Calu3 (cell line): ENCODE measurements around the gene CPA1. TPM values are rescaled to one million over a fixed set of nuclear protein-coding genes. Genes with fewer than 3 reads are reported as not detected.

Source experiments
- BruUV-seq: library from RNA; stranded (reverse); fragments of 400-500 nt; replicated peaks from 2 replicates; lab custom pipeline; 2021; lab: Mats Ljungman, UMichigan
- CTCF ChIA-PET: fragments of 300-600 bp; sonication (Branson Sonifier 250); formaldehyde crosslinking; loops from one replicate; lab custom pipeline; 2022; ENCODE audit warnings: antibody characterized with exemption; lab: Charles Lee
- DNase-seq: peaks from one replicate; pipeline ENCODE4 v3.0.0; 2022
- H3K27ac Mint-ChIP-seq: one replicate; pipeline ENCODE4 v1.8.0; 2022; ENCODE audit warnings: mixed read lengths; ENCODE audit not compliant: unreplicated experiment
- H3K27me3 Mint-ChIP-seq: one replicate; pipeline ENCODE4 v1.8.0; 2022; ENCODE audit warnings: mixed read lengths; ENCODE audit not compliant: unreplicated experiment
- H3K36me3 Mint-ChIP-seq: one replicate; pipeline ENCODE4 v1.8.0; 2022; ENCODE audit warnings: mild to moderate bottlenecking, moderate library complexity, mixed read lengths; ENCODE audit not compliant: insufficient read depth, unreplicated experiment
- H3K4me1 Mint-ChIP-seq: one replicate; pipeline ENCODE4 v1.8.0; 2022; ENCODE audit warnings: mild to moderate bottlenecking, low read depth, mixed read lengths; ENCODE audit not compliant: unreplicated experiment
- H3K4me3 Mint-ChIP-seq: one replicate; pipeline ENCODE4 v1.8.0; 2022; ENCODE audit warnings: mild to moderate bottlenecking, low read depth, moderate library complexity, mixed read lengths; ENCODE audit not compliant: unreplicated experiment
- H3K9me3 Mint-ChIP-seq: one replicate; pipeline ENCODE4 v1.8.0; 2022; ENCODE audit warnings: low read depth, mixed read lengths; ENCODE audit not compliant: unreplicated experiment
- CTCF ChIP-seq: fragments of 200-600 bp; IDR thresholded peaks from one replicate; pipeline ENCODE4 v1.8.0; 2022; ENCODE audit warnings: antibody characterized with exemption; ENCODE audit not compliant: unreplicated experiment
- intact Hi-C: fragments of 100-400 bp; cut with micrococcal nuclease; formaldehyde crosslinking; loops from one replicate; pipeline ENCODE4 v1.10.0; 2022; ENCODE audit not compliant: unreplicated experiment
- total RNA-seq: library from RNA; stranded (reverse); gene quantifications from 2 replicates; pipeline ENCODE4 v1.2.3, GENCODE V29; 2022

Gene CPA1
- total RNA-seq, 1 experiment from 2014 or later: not detected

- DNase-seq: no peak
- H3K27me3 Mint-ChIP-seq: peaks cover 14% of the 10 kb centered on the region
- peaks cover 3% of the 10 kb centered on the region for H3K9me3 Mint-ChIP-seq
- H3K36me3 Mint-ChIP-seq: no peaks in the 10 kb centered on the region
- CTCF ChIA-PET: no interaction called here
- TF ChIP-seq CTCF: no peak
- intact Hi-C loops: no loop called here
- H3K4me1 Mint-ChIP-seq: no peaks in the 10 kb centered on the region
- no TSS peak for BruUV-seq
- no peak overlapping the region for H3K4me3 Mint-ChIP-seq
- no peak overlapping the region for H3K27ac Mint-ChIP-seq
Measured at GRCh38 chr7:130379532-130379920, 768 bp upstream of the CPA1 start.

DNA sequence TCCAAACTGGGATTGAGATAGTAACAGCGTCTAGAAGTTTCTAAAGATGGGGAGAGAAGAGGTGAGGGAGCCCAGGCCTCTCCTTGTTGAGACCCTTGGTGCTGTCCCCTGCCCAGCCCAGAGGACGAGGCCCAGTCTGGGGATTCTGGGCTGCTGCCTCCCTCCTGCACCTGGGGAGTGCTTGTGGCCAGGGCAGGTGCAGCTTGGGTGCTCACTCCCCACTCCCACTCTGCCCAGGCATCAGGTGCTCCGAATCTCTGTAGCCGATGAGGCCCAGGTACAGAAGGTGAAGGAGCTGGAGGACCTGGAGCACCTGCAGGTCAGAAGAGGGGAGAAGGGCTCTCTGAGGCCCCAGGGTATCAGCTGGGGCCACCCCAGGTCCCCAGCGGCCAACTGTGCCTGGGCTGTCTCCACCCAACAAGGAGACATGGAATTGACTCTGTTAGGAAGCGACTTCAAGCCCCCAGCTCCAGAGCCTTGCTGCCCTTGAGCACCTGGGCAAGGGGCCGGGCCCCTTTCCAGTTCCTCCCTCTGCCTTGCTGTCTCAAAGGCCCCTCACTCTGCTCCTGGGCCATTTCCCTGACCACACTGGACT, 664 bp downstream of the CPA1 start:
- no peak for DNase-seq
- Mint-ChIP-seq H3K36me3 (no peaks in the 10 kb centered on the region), H3K27me3 (peaks cover 14% of the 10 kb centered on the region), H3K9me3 (peaks cover 3% of the 10 kb centered on the region), H3K27ac (no peak overlapping the region), H3K4me1 (no peaks in the 10 kb centered on the region), H3K4me3 (no peak overlapping the region)
- CTCF ChIA-PET: interaction anchor here (0.5 kb wide), 1 partner anchor 350 kb away, joined by 8 read pairs; no protein-coding TSS in a partner anchor
- TF ChIP-seq CTCF: no peak
- no TSS peak for BruUV-seq
- intact Hi-C loops: no loop called here

DNA sequence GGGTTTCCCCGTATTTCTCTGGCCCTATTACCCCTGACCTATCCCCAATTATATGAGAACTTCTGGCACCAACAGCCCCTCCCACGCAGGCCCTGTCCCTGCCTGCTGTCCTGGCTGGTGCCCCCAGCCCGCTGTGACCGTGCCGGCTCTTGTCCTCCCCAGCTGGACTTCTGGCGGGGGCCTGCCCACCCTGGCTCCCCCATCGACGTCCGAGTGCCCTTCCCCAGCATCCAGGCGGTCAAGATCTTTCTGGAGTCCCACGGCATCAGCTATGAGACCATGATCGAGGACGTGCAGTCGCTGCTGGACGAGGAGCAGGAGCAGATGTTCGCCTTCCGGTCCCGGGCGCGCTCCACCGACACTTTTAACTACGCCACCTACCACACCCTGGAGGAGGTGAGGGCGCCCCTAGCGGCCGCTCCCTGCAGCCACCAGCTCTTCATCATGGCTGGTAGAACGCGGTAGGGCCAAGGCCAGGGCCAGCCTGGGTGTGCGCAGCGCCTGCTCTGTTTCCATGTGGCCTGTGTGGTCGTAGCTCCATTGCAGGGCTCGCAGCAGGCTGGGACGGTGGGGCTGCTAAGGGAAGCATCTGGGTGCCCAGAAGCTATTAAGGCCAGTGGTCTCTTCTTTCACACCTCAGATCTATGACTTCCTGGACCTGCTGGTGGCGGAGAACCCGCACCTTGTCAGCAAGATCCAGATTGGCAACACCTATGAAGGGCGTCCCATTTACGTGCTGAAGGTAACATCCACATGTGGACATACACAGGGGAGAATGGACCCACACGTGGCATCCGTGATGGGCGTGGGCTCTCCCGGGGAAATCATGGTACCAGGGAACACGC, 1.4 kb downstream of the CPA1 start:
- no peak for DNase-seq
- Mint-ChIP-seq H3K4me1 (no peaks in the 10 kb centered on the region), H3K27me3 (peaks cover 14% of the 10 kb centered on the region), H3K36me3 (no peaks in the 10 kb centered on the region), H3K27ac (no peak overlapping the region), H3K4me3 (no peak overlapping the region), H3K9me3 (peaks cover under 1% of the 10 kb centered on the region)
- BruUV-seq: no TSS peak
- CTCF ChIA-PET: no interaction called here
- no peak for TF ChIP-seq CTCF
- intact Hi-C loops: no loop called here

GRCh38 chr7:130383187-130383980, 3.1 kb downstream of the CPA1 start:
- H3K4me3 Mint-ChIP-seq: no peak overlapping the region
- H3K9me3 Mint-ChIP-seq: no peaks in the 10 kb centered on the region
- no peak for DNase-seq
- intact Hi-C loops: no loop called here
- BruUV-seq: no TSS peak
- H3K27ac Mint-ChIP-seq: no peak overlapping the region
- CTCF ChIA-PET: no interaction called here
- no peaks in the 10 kb centered on the region for H3K36me3 Mint-ChIP-seq
- no peak for TF ChIP-seq CTCF
- peaks cover 14% of the 10 kb centered on the region for H3K27me3 Mint-ChIP-seq
- H3K4me1 Mint-ChIP-seq: no peaks in the 10 kb centered on the region
